HEK293 (cell line): ENCODE measurements around the gene OTOF.

ENCODE experiments used
- CTCF ChIA-PET: fragments of 350-600 bp; formaldehyde crosslinking; extraction: SDS; loops from one replicate; lab custom pipeline; 2021; ENCODE audit warnings: antibody characterized with exemption; lab: Yijun Ruan, JAX
- POLR2A ChIA-PET: fragments of 300-600 bp; formaldehyde crosslinking; extraction: SDS; loops from one replicate; lab custom pipeline; 2020; ENCODE audit warnings: antibody characterized with exemption, inconsistent platforms; lab: Yijun Ruan, JAX
- H3K27ac ChIP-seq: fragments of 200-500 bp; sonication (Bioruptor generic); 2 replicates; pipeline ENCODE4 v1.5.1; 2014; ENCODE audit warnings: low read depth, low read length, control low read depth, inconsistent platforms; ENCODE audit errors: extremely low read depth
- H3K36me3 ChIP-seq, 2 experiments: fragments of 200-500 bp in 1 of 2; sonication (Bioruptor generic) in 1 of 2; 1 replicate in 1 of 2; 2 replicates in 1 of 2; pipeline ENCODE4 v1.5.1; 2014 to 2017; ENCODE audit warnings: inconsistent platforms in 2 of 2, low read length in 2 of 2; ENCODE audit not compliant: control insufficient read depth in 2 of 2, insufficient read depth in 1 of 2
- H3K4me1 ChIP-seq: fragments of 200-500 bp; sonication (Bioruptor generic); 2 replicates; pipeline ENCODE4 v1.5.1; 2014; ENCODE audit warnings: mild to moderate bottlenecking, low read length, inconsistent platforms; ENCODE audit not compliant: control insufficient read depth, insufficient read depth
- H3K4me3 ChIP-seq: 2 replicates; pipeline ENCODE4 v1.5.1; 2011; ENCODE audit warnings: low read depth, mild to moderate bottlenecking, control low read depth, low read length, moderate library complexity
- H3K9me3 ChIP-seq: fragments of 200-500 bp; sonication (Bioruptor generic); 2 replicates; pipeline ENCODE4 v1.5.1; 2014; ENCODE audit warnings: low read depth, low read length, inconsistent platforms; ENCODE audit not compliant: control insufficient read depth, insufficient read depth
- KLF8 ChIP-seq: fragments of 450-650 bp; formaldehyde crosslinking; IDR thresholded peaks from 2 replicates; pipeline ENCODE4 v1.5.1; 2016; ENCODE audit warnings: missing biosample characterization, missing genetic modification characterization
- PBX3 ChIP-seq: sonication (generic); formaldehyde crosslinking; IDR thresholded peaks from 2 replicates; pipeline ENCODE4 v1.8.1; 2022; ENCODE audit warnings: mild to moderate bottlenecking, moderate library complexity, missing genetic modification reagents
- ZNF114 ChIP-seq: fragments of 450-650 bp; formaldehyde crosslinking; IDR thresholded peaks from 2 replicates; pipeline ENCODE4 v1.5.0; 2017; ENCODE audit warnings: missing biosample characterization, missing genetic modification characterization
- ZNF132 ChIP-seq: fragments of 450-650 bp; formaldehyde crosslinking; IDR thresholded peaks from 2 replicates; pipeline ENCODE4 v1.5.1; 2017; ENCODE audit warnings: missing biosample characterization, missing genetic modification characterization, borderline replicate concordance
- ZNF24 ChIP-seq: fragments of 450-650 bp; formaldehyde crosslinking; IDR thresholded peaks from 2 replicates; pipeline ENCODE4 v1.5.1; 2016; ENCODE audit warnings: missing biosample characterization, missing genetic modification characterization
- ZNF548 ChIP-seq: fragments of 450-650 bp; formaldehyde crosslinking; IDR thresholded peaks from 2 replicates; pipeline ENCODE4 v1.5.1; 2016; ENCODE audit warnings: missing biosample characterization, missing genetic modification characterization
- ZNF645 ChIP-seq: fragments of 450-650 bp; formaldehyde crosslinking; IDR thresholded peaks from 2 replicates; pipeline ENCODE4; 2016; ENCODE audit warnings: missing biosample characterization, missing genetic modification characterization
- ZNF677 ChIP-seq: fragments of 450-650 bp; IDR thresholded peaks from 2 replicates; pipeline ENCODE4 v1.5.0; 2018; ENCODE audit warnings: missing biosample characterization, mild to moderate bottlenecking, missing genetic modification characterization, moderate library complexity
- ZSCAN30 ChIP-seq: fragments of 450-650 bp; IDR thresholded peaks from 2 replicates; pipeline ENCODE4 v1.5.1; 2018; ENCODE audit warnings: missing biosample characterization, mild to moderate bottlenecking, missing genetic modification characterization, moderate library complexity
- TF ChIP-seq, protein P1 (sequence below): fragments of 450-650 bp; formaldehyde crosslinking; IDR thresholded peaks from 2 replicates; pipeline ENCODE4 v1.5.1; 2016; ENCODE audit warnings: missing biosample characterization, missing genetic modification characterization
- TF ChIP-seq, protein P2 (sequence below): fragments of 450-650 bp; formaldehyde crosslinking; IDR thresholded peaks from 2 replicates; pipeline ENCODE4 v1.5.1; 2016; ENCODE audit warnings: missing biosample characterization, missing genetic modification characterization
- TF ChIP-seq, protein P3 (sequence below): fragments of 450-650 bp; formaldehyde crosslinking; IDR thresholded peaks from 2 replicates; pipeline ENCODE4 v1.5.0; 2017; ENCODE audit warnings: missing biosample characterization, missing genetic modification characterization, borderline replicate concordance

OTOF gene

DNA sequence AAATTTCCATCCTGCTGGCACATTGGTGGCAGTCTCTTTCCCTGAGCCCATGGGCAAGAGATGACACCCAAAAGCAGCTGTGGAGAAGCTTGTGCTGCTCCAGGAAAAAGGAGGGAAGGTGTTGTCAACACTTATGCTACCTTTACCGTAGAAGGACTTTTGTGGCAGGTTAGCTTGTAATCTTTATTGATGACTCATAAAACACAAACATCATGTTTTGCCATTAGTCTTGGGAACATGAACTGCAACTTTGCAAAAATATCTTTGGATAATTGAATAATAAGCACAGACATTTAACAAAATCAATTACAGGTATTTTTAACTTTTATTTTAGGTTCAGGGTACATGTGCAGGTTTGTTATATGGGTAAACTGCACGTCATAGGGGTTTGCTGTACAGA, 42.8 kb downstream of the OTOF start:
- ChIA-PET CTCF (interaction anchor here (0.6 kb wide), 2 partner anchors 43 to 131 kb away, joined by 3 to 6 read pairs; no protein-coding TSS in a partner anchor), POLR2A (no interaction called here)
- H3K27ac ChIP-seq, result no peak overlapping the region
- no peak overlapping the region for H3K4me3 ChIP-seq
- TF ChIP-seq, protein P1, sequence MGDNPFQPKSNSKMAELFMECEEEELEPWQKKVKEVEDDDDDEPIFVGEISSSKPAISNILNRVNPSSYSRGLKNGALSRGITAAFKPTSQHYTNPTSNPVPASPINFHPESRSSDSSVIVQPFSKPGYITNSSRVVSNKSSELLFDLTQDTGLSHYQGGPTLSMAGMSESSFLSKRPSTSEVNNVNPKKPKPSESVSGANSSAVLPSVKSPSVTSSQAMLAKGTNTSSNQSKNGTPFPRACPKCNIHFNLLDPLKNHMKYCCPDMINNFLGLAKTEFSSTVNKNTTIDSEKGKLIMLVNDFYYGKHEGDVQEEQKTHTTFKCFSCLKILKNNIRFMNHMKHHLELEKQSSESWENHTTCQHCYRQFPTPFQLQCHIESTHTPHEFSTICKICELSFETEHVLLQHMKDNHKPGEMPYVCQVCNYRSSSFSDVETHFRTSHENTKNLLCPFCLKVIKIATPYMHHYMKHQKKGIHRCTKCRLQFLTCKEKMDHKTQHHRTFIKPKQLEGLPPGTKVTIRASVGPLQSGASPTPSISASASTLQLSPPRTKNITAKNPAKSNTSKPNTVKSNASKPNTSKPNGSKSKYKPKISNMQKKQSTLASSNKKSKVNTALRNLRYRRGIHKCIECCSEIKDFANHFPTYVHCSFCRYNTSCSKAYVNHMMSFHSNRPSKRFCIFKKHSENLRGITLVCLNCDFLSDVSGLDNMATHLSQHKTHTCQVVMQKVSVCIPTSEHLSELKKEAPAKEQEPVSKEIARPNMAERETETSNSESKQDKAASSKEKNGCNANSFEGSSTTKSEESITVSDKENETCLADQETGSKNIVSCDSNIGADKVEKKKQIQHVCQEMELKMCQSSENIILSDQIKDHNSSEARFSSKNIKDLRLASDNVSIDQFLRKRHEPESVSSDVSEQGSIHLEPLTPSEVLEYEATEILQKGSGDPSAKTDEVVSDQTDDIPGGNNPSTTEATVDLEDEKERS (tag by site-specific recombination), result no peak
- TF ChIP-seq KLF8 (tag by site-specific recombination), result no peak
- no peaks in the 10 kb centered on the region for H3K9me3 ChIP-seq
- peaks cover 7% of the 10 kb centered on the region; the same call in 1 of the 2 replicates for H3K4me1 ChIP-seq
- H3K36me3 ChIP-seq, result no peaks in the 10 kb centered on the region

DNA sequence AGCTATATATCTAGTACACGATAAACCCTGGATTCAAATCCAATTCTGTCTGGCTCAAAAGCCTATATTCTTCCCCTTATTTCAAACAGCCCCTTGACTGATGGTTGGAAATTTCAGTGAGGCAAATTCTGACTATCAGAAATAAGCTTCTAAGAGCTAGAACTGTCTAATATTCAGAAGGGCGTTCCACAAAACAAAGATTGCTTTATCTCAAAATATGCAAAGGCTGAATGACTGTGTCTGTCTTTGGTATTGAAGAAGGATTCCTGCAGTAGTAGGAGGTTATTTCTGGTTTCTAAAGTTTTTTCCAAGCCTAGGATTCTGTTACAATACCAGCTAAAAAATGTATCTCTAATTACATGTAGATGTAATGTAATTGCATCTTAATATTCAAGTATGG, 45.1 kb downstream of the OTOF start:
- TF ChIP-seq PBX3 (CRISPR knock-in tag) (no peak), ZNF645 (no peak), ZNF548 (tag by site-specific recombination) (no peak), ZNF677 (tag by site-specific recombination) (no peak), KLF8 (tag by site-specific recombination) (no peak), ZNF114 (tag by site-specific recombination) (no peak), ZNF24 (tag by site-specific recombination) (no peak), ZNF132 (tag by site-specific recombination) (no peak), ZSCAN30 (no peak)
- TF ChIP-seq, protein P2, sequence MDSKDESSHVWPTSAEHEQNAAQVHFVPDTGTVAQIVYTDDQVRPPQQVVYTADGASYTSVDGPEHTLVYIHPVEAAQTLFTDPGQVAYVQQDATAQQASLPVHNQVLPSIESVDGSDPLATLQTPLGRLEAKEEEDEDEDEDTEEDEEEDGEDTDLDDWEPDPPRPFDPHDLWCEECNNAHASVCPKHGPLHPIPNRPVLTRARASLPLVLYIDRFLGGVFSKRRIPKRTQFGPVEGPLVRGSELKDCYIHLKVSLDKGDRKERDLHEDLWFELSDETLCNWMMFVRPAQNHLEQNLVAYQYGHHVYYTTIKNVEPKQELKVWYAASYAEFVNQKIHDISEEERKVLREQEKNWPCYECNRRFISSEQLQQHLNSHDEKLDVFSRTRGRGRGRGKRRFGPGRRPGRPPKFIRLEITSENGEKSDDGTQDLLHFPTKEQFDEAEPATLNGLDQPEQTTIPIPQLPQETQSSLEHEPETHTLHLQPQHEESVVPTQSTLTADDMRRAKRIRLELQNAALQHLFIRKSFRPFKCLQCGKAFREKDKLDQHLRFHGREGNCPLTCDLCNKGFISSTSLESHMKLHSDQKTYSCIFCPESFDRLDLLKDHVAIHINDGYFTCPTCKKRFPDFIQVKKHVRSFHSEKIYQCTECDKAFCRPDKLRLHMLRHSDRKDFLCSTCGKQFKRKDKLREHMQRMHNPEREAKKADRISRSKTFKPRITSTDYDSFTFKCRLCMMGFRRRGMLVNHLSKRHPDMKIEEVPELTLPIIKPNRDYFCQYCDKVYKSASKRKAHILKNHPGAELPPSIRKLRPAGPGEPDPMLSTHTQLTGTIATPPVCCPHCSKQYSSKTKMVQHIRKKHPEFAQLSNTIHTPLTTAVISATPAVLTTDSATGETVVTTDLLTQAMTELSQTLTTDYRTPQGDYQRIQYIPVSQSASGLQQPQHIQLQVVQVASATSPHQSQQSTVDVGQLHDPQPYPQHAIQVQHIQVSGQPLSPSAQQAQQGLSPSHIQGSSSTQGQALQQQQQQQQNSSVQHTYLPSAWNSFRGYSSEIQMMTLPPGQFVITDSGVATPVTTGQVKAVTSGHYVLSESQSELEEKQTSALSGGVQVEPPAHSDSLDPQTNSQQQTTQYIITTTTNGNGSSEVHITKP (tag by site-specific recombination), result no peak
- TF ChIP-seq, protein P3, sequence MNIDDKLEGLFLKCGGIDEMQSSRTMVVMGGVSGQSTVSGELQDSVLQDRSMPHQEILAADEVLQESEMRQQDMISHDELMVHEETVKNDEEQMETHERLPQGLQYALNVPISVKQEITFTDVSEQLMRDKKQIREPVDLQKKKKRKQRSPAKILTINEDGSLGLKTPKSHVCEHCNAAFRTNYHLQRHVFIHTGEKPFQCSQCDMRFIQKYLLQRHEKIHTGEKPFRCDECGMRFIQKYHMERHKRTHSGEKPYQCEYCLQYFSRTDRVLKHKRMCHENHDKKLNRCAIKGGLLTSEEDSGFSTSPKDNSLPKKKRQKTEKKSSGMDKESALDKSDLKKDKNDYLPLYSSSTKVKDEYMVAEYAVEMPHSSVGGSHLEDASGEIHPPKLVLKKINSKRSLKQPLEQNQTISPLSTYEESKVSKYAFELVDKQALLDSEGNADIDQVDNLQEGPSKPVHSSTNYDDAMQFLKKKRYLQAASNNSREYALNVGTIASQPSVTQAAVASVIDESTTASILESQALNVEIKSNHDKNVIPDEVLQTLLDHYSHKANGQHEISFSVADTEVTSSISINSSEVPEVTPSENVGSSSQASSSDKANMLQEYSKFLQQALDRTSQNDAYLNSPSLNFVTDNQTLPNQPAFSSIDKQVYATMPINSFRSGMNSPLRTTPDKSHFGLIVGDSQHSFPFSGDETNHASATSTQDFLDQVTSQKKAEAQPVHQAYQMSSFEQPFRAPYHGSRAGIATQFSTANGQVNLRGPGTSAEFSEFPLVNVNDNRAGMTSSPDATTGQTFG (tag by site-specific recombination), result no peak
- H3K36me3 ChIP-seq, result no peaks in the 10 kb centered on the region
- peaks cover 6% of the 10 kb centered on the region for H3K4me1 ChIP-seq
- H3K9me3 ChIP-seq, result no peaks in the 10 kb centered on the region
- CTCF ChIA-PET, result interaction anchor here (0.9 to 1.6 kb wide), 2 partner anchors 28 to 30 kb away, joined by 3 to 10 read pairs; no protein-coding TSS in a partner anchor
- H3K27ac ChIP-seq, result no peak overlapping the region
- no peak overlapping the region for H3K4me3 ChIP-seq
- POLR2A ChIA-PET, result interaction anchor here (0.6 kb wide), 1 partner anchor 15 kb away, joined by 5 read pairs; no protein-coding TSS in a partner anchor
